Esophagus muscularis mucosa (tissue), 4 donors: ENCODE results near the gene FAM171A1. TPM values are rescaled to one million over a fixed set of nuclear protein-coding genes. Genes with fewer than 3 reads are reported as not detected.

Experiments used
- DNase-seq: peaks from one replicate; pipeline ENCODE4 v3.0.0-alpha.2; 2017; ENCODE audit errors: extremely low spot score
- H3K27ac ChIP-seq, 4 donors: fragments of 200-600 bp; sonication (generic); replicated peaks in 1 of 4; 1 replicate in 3 of 4; 2 replicates in 1 of 4; pipeline ENCODE4 v1.5.1; 2016 to 2019; ENCODE audit warnings: mild to moderate bottlenecking in 1 of 4
- H3K27me3 ChIP-seq, 4 donors: fragments of 200-600 bp; sonication (generic); one replicate each; pipeline versions ENCODE4 v1.5.1 to v1.6.0; 2016 to 2019
- H3K36me3 ChIP-seq, 4 donors: fragments of 200-600 bp; sonication (generic); one replicate each; pipeline ENCODE4 v1.5.1; 2016 to 2019
- H3K4me1 ChIP-seq, 4 donors: fragments of 200-600 bp; sonication (generic); one replicate each; pipeline ENCODE4 v1.5.1; 2016 to 2019
- H3K4me3 ChIP-seq, 4 donors: fragments of 200-600 bp; sonication (generic); 1 replicate in 2 of 4; 2 replicates in 2 of 4; pipeline ENCODE4 v1.5.1; 2016 to 2019; ENCODE audit warnings: mild to moderate bottlenecking in 4 of 4, moderate library complexity in 1 of 4
- H3K9me3 ChIP-seq, 4 donors: fragments of 200-600 bp; sonication (generic); 1 replicate in 3 of 4; 2 replicates in 1 of 4; pipeline ENCODE4 v1.5.1; 2016 to 2019
- EP300 ChIP-seq: sonication (generic); formaldehyde crosslinking; IDR thresholded peaks from one replicate; pipeline ENCODE4 v1.6.1; 2017; ENCODE audit warnings: antibody characterized with exemption
- POLR2A ChIP-seq: fragments of 450-650 bp; IDR thresholded peaks from one replicate; pipeline ENCODE4 v1.6.1; 2017; ENCODE audit warnings: antibody characterized with exemption, moderate library complexity, mild to moderate bottlenecking, low read depth
- POLR2AphosphoS5 ChIP-seq, 2 donors: sonication (generic); formaldehyde crosslinking; IDR thresholded peaks; one replicate each; pipeline ENCODE4 v1.6.1; 2017; ENCODE audit warnings: antibody characterized with exemption in 2 of 2
- WGBS: methylation state at CpG from one replicate; pipeline ENCODE4 v1.1.5; 2018; 5-methylcytosine and 5-hydroxymethylcytosine counted together
- intact Hi-C: fragments of 100-400 bp; cut with DNase I; formaldehyde crosslinking; loops from one replicate; pipeline ENCODE4 v1.15.1; 2023
- total RNA-seq, 4 donors: library from RNA; depleted of rRNA; stranded (reverse); fragments of >200 nt; gene quantifications; one replicate each; pipeline versions ENCODE4 v1.1.0 to v1.2.1, GENCODE V29; 2016
- TF ChIP-seq, protein P1 (sequence below), 3 experiments: fragments of 200-600 bp in 2 of 3; fragments of 450-650 bp in 1 of 3; sonication (generic) in 2 of 3; IDR thresholded peaks; one replicate each; pipeline ENCODE4 v1.5.1; 2017 to 2019; ENCODE audit warnings: antibody characterized with exemption in 3 of 3, mild to moderate bottlenecking in 2 of 3, moderate library complexity in 1 of 3

Gene FAM171A1
- total RNA-seq, 4 donors from 2014 or later: 7.1 to 15.0 (median 12.6) TPM

DNA sequence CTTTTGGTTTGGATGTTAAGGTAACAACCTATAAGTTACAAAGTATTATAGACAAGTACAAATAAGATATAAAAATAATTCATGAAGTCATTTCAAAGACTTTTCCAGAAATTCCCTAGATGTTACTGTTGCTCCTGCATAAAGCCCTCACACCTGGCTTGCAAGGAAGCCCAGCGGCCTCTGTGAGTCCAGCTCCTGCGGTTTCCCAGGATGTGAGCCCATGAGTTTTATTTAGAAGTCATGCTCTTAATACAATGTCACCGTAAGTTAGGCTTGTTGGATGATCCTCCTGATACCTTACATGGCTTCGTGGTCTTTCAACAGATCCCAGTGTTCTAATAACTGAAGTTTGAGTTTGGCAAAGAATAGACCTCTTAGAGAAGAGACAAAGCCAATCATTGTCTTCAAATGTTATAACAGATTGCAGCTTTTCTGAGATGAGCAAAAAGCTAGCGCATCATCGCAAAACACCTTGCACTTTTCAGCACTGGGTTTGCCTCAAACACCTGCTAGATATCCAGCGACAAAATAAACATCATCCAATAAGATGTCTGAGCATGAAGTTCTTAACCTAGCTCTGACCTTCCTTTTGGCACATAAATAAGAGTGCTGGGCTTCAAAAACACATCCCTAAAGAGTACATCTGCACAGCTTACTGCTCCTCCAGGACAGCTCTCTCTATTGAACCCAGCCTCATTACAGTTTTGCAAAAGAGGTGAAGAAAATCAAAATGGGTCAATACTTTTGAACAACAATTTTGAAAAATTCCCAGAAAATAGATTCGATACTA is 3.6 kb downstream of the FAM171A1 start:
- WGBS: 80% methylated on average over 8 of the region's 8 CpGs
- Histone ChIP-seq H3K9me3 (no peaks in the 10 kb centered on the region), H3K4me1 (peaks cover 8 to 31% (median 23%) of the 10 kb centered on the region in 4 donors), H3K4me3 (no peak overlapping the region), H3K27ac (no peak overlapping the region), H3K36me3 (no peaks in the 10 kb centered on the region), H3K27me3 (no peaks in the 10 kb centered on the region)
- intact Hi-C loops: loop anchor here (10.0 kb wide), 1 partner anchor 103 kb away; no protein-coding TSS in a partner anchor
- no peak for DNase-seq
- TF ChIP-seq POLR2A (no peak), POLR2AphosphoS5 (IDR thresholded peaks at IDR 0.05) (no peak), EP300 (no peak)
- TF ChIP-seq, protein P1, sequence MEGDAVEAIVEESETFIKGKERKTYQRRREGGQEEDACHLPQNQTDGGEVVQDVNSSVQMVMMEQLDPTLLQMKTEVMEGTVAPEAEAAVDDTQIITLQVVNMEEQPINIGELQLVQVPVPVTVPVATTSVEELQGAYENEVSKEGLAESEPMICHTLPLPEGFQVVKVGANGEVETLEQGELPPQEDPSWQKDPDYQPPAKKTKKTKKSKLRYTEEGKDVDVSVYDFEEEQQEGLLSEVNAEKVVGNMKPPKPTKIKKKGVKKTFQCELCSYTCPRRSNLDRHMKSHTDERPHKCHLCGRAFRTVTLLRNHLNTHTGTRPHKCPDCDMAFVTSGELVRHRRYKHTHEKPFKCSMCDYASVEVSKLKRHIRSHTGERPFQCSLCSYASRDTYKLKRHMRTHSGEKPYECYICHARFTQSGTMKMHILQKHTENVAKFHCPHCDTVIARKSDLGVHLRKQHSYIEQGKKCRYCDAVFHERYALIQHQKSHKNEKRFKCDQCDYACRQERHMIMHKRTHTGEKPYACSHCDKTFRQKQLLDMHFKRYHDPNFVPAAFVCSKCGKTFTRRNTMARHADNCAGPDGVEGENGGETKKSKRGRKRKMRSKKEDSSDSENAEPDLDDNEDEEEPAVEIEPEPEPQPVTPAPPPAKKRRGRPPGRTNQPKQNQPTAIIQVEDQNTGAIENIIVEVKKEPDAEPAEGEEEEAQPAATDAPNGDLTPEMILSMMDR (IDR thresholded peaks at IDR 0.05): no peak

DNA sequence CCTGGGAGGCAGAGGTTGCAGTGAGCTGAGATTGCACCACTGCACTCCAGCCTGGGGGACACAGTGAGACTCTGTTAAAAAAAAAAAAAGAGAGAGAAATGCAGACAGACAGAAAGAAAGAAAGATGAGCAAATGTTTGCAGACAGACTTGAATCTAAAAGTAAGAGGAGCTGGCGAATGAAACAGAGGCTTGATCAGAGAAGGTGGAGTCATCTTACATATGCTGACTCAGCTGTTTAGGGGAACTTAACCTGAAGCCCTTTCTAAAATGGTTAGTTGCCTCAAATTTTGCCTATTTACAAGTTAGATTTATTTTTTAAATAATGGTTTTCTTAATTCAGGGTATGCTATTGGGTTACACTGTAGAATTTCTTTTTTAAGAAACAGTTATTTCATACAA is 5.4 kb downstream of the FAM171A1 start:
- 89% methylated on average over 1 of the region's 1 CpG for WGBS
- Histone ChIP-seq H3K9me3 (no peaks in the 10 kb centered on the region), H3K4me3 (no peak overlapping the region), H3K27ac (no peak overlapping the region), H3K4me1 (peaks cover 5 to 24% (median 16%) of the 10 kb centered on the region in 4 donors), H3K27me3 (no peaks in the 10 kb centered on the region), H3K36me3 (no peaks in the 10 kb centered on the region)
- DNase-seq: no peak
- TF ChIP-seq POLR2A (no peak), EP300 (no peak), POLR2AphosphoS5 (IDR thresholded peaks at IDR 0.05) (no peak)
- TF ChIP-seq, protein P1 (IDR thresholded peaks at IDR 0.05): no peak
- intact Hi-C loops: loop anchor here (10.0 kb wide), 1 partner anchor 101 kb away; no protein-coding TSS in a partner anchor

DNA sequence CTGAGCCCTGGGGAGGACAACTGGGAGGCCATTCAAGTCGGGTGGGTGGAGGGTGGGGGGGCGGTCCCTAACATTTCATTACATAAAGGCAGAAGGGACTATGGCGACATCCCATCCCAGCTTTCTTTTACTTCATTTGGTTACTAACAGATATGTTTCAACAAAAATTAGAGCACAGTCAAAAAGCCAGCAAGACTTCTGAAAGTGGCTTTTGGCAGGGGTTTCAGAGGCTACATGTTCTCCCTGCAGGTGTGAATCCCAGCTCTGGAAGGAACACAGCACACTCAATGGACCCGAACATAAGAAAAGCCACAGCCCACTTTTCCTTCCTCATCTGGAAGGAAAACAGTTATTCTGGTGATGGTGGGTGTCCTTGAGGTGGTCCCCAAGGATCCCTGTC is 7.1 kb downstream of the FAM171A1 start:
- Histone ChIP-seq H3K27ac (no peak overlapping the region), H3K27me3 (no peaks in the 10 kb centered on the region), H3K9me3 (no peaks in the 10 kb centered on the region), H3K4me3 (no peak overlapping the region), H3K4me1 (peaks cover 3 to 12% (median 6%) of the 10 kb centered on the region in 4 donors), H3K36me3 (no peaks in the 10 kb centered on the region)
- DNase-seq: no peak
- intact Hi-C loops: loop anchor here (10.0 kb wide), 1 partner anchor 99 kb away; no protein-coding TSS in a partner anchor
- TF ChIP-seq EP300 (no peak), POLR2A (no peak), POLR2AphosphoS5 (IDR thresholded peaks at IDR 0.05) (no peak)
- TF ChIP-seq, protein P1 (IDR thresholded peaks at IDR 0.05): no peak
- WGBS: 82% methylated on average over 4 of the region's 4 CpGs

DNA sequence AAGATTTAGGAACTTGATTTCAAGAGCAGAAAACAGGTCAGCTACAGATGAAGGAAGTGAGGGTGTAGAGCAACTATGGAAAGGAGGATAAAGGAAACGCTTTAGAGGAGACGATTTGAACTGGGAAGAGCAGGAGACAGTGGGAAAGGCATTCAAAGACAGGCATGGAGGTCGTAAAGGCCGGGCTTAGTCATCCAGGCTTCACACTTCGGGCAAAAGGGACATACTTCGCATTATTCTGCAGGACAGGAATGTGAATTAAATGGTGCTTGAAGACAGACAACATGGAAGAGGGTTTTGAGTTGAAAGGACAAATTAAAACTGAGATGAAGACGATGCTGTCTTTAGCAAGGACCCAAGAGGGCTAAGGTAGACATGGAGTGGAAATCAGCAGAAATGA is 8.1 kb downstream of the FAM171A1 start:
- H3K36me3 ChIP-seq: no peaks in the 10 kb centered on the region
- H3K27me3 ChIP-seq: no peaks in the 10 kb centered on the region
- no peak overlapping the region for H3K4me3 ChIP-seq
- H3K4me1 ChIP-seq: peaks cover 0 to 6% (median 3%) of the 10 kb centered on the region in 4 donors
- 90% methylated on average over 7 of the region's 7 CpGs for WGBS
- no peaks in the 10 kb centered on the region for H3K9me3 ChIP-seq
- H3K27ac ChIP-seq: no peak overlapping the region
- TF ChIP-seq POLR2A (no peak), EP300 (no peak), POLR2AphosphoS5 (IDR thresholded peaks at IDR 0.05) (no peak)
- TF ChIP-seq, protein P1 (IDR thresholded peaks at IDR 0.05): no peak
- DNase-seq: no peak
- intact Hi-C loops: loop anchor here (10.0 kb wide), 1 partner anchor 98 kb away; no protein-coding TSS in a partner anchor
